AG09309 (cell line): ENCODE measurements around the gene C20orf204.

ENCODE experiments used
- DNase-seq: peaks from one replicate; pipeline ENCODE4 v3.0.0-alpha.2; 2010; ENCODE audit warnings: low read depth
- H3K4me3 ChIP-seq: 2 replicates; pipeline ENCODE4 v1.5.1; 2011; ENCODE audit warnings: mild to moderate bottlenecking, low read depth, low read length, moderate library complexity; ENCODE audit not compliant: control insufficient read depth
- TF ChIP-seq, protein P1 (sequence below): IDR thresholded peaks from 2 replicates; pipeline ENCODE4 v1.5.1; 2011; ENCODE audit warnings: mild to moderate bottlenecking, low read depth, low read length, inconsistent platforms; ENCODE audit not compliant: insufficient read depth, control insufficient read depth; ENCODE audit errors: missing control alignments

The C20orf204 gene

DNA sequence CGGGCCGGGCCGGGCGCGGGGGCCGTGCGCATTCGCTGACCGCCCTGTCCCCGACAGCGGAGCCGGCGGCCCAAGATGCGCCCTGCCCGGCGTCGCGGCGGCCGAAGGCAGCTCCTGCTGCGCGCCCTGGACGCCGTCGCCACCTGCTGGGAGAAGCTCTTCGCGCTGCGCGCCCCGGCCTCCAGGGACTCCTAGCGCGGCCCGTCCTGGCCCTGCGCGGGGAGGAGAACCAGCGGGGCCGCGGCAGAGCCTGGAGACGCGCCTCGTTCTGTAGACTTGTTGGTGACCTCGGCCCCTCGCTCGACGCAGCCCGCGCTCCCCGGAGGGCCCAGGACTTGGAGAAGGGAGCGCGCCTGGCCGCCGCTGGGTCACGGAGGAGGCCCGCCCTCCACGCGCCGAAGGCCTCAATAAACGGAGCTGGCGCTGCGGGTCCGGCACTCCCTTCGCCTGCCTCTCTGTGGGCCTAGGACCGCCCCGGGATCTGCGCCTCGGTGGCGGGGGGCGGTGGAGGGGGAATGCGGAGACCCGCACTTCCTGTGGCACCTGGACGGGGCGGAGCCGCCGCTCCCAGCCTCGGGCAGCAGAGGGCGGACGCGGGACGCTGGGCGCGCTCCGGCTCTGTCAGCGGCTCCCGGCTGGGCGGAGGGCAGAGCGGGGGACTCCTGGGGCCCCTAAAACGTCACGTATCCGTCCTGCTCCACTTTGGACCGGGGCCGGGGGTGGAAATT is 2.7 kb downstream of the C20orf204 start:
- TF ChIP-seq, protein P1, sequence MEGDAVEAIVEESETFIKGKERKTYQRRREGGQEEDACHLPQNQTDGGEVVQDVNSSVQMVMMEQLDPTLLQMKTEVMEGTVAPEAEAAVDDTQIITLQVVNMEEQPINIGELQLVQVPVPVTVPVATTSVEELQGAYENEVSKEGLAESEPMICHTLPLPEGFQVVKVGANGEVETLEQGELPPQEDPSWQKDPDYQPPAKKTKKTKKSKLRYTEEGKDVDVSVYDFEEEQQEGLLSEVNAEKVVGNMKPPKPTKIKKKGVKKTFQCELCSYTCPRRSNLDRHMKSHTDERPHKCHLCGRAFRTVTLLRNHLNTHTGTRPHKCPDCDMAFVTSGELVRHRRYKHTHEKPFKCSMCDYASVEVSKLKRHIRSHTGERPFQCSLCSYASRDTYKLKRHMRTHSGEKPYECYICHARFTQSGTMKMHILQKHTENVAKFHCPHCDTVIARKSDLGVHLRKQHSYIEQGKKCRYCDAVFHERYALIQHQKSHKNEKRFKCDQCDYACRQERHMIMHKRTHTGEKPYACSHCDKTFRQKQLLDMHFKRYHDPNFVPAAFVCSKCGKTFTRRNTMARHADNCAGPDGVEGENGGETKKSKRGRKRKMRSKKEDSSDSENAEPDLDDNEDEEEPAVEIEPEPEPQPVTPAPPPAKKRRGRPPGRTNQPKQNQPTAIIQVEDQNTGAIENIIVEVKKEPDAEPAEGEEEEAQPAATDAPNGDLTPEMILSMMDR = peak; percentile 55
- H3K4me3 ChIP-seq = peak overlapping the region; percentile 27

GRCh38 chr20:64039293-64040160 is 3.5 kb downstream of the C20orf204 start:
- TF ChIP-seq, protein P1 = no peak
- no peak for DNase-seq
- H3K4me3 ChIP-seq = peak overlapping the region; percentile 27

More for the DNA sequence above, 2.7 kb downstream of the C20orf204 start:
- no peak for DNase-seq

- no peak for DNase-seq
- TF ChIP-seq, protein P1 = no peak
- no peak overlapping the region for H3K4me3 ChIP-seq
Observed at GRCh38 chr20:64040231-64041039, 4.5 kb downstream of the C20orf204 start.

- TF ChIP-seq, protein P1 = no peak
- no peak for DNase-seq
- no peak overlapping the region for H3K4me3 ChIP-seq
Observed at GRCh38 chr20:64041040-64041780, 5.2 kb downstream of the C20orf204 start.

GRCh38 chr20:64041781-64042053 is 5.7 kb downstream of the C20orf204 start:
- no peak for DNase-seq
- TF ChIP-seq, protein P1 = no peak
- H3K4me3 ChIP-seq = no peak overlapping the region; the same call in 1 of the 2 replicates
